Measurements from ENCODE around the gene CDC14B.

Gene CDC14B

GRCh38 chr9:96487029-96487396 lies 132.6 kb downstream of the CDC14B start:
- no peak overlapping the region for H3K27ac ChIP-seq
- TF ChIP-seq CTCF (conservative IDR thresholded peaks at IDR 0.05; ENCODE audit: low read depth) = no peak
- POLR2A ChIA-PET (ENCODE audit: low non-redundant PET) = no interaction called here
- CTCF ChIA-PET = interaction anchor here (0.5 kb wide), 1 partner anchor 113 kb away, joined by 4 read pairs; no protein-coding TSS in a partner anchor
- no peak for DNase-seq (ENCODE audit: low spot score)

- CTCF ChIA-PET = interaction anchor here (0.6 kb wide), 1 partner anchor 11 kb away, joined by 3 read pairs; no protein-coding TSS in a partner anchor
- POLR2A ChIA-PET (ENCODE audit: low non-redundant PET) = no interaction called here
- no peak for TF ChIP-seq CTCF (conservative IDR thresholded peaks at IDR 0.05; ENCODE audit: low read depth)
- DNase-seq (ENCODE audit: low spot score) = no peak
- H3K27ac ChIP-seq = no peak overlapping the region
These were observed 133.1 kb downstream of the CDC14B start for GRCh38 chr9:96486386-96487028.

- no peak overlapping the region for H3K27ac ChIP-seq
- no peak for TF ChIP-seq CTCF (conservative IDR thresholded peaks at IDR 0.05; ENCODE audit: low read depth)
- POLR2A ChIA-PET (ENCODE audit: low non-redundant PET) = no interaction called here
- no peak for DNase-seq (ENCODE audit: low spot score)
- CTCF ChIA-PET = no interaction called here
These were observed 134.4 kb downstream of the CDC14B start for GRCh38 chr9:96485280-96485679.

GRCh38 chr9:96484521-96484931 lies 135.1 kb downstream of the CDC14B start:
- CTCF ChIA-PET = no interaction called here
- POLR2A ChIA-PET (ENCODE audit: low non-redundant PET) = no interaction called here
- DNase-seq (ENCODE audit: low spot score) = no peak
- no peak for TF ChIP-seq CTCF (conservative IDR thresholded peaks at IDR 0.05; ENCODE audit: low read depth)
- H3K27ac ChIP-seq = no peak overlapping the region

GRCh38 chr9:96483733-96484390 lies 135.8 kb downstream of the CDC14B start:
- H3K27ac ChIP-seq = no peak overlapping the region
- ChIA-PET POLR2A (ENCODE audit: low non-redundant PET) (no interaction called here), CTCF (no interaction called here)
- no peak for TF ChIP-seq CTCF (conservative IDR thresholded peaks at IDR 0.05; ENCODE audit: low read depth)
- DNase-seq (ENCODE audit: low spot score) = no peak

GRCh38 chr9:96483197-96483596 lies 136.4 kb downstream of the CDC14B start:
- CTCF ChIA-PET = no interaction called here

More at GRCh38 chr9:96483197-96483596, 136.4 kb downstream of the CDC14B start:
- TF ChIP-seq CTCF (conservative IDR thresholded peaks at IDR 0.05; ENCODE audit: low read depth) = no peak
- no peak overlapping the region for H3K27ac ChIP-seq
- POLR2A ChIA-PET (ENCODE audit: low non-redundant PET) = no interaction called here
- DNase-seq (ENCODE audit: low spot score) = no peak

Measured in RWPE1 (cell line).